DND-41 (cell line): Measurements from ENCODE around the gene ABLIM2.

Source experiments
- ATAC-seq: fragments of 200-7000 bp; cut with Tn5 transposase; 3 replicates; pipeline ENCODE4 v1.9.1; 2021; ENCODE audit warnings: low read depth; ENCODE audit not compliant: insufficient read depth
- DNase-seq: peaks from one replicate; pipeline ENCODE4 v3.0.0-alpha.2; 2020
- H2AFZ ChIP-seq: 2 replicates; pipeline ENCODE4 v1.6.0; 2012; ENCODE audit warnings: low read depth, low read length
- H3K27ac ChIP-seq: 2 replicates; pipeline ENCODE4 v1.5.1; 2012; ENCODE audit warnings: low read length, inconsistent platforms
- H3K27me3 ChIP-seq: fragments of 200-600 bp; sonication (generic); 2 replicates; pipeline ENCODE4 v1.6.0; 2012; ENCODE audit warnings: low read length, mild to moderate bottlenecking, inconsistent platforms; ENCODE audit not compliant: insufficient read depth, poor library complexity
- H3K36me3 ChIP-seq: 2 replicates; pipeline ENCODE4 v1.5.1; 2012; ENCODE audit warnings: low read length, inconsistent platforms; ENCODE audit not compliant: insufficient read depth
- H3K4me1 ChIP-seq: 2 replicates; pipeline ENCODE4 v1.5.1; 2012; ENCODE audit warnings: mild to moderate bottlenecking, low read length; ENCODE audit not compliant: insufficient read depth
- H3K4me2 ChIP-seq: 2 replicates; pipeline ENCODE4 v1.6.0; 2012; ENCODE audit warnings: mild to moderate bottlenecking, moderate library complexity, low read length, inconsistent platforms; ENCODE audit not compliant: insufficient read depth
- H3K4me3 ChIP-seq, 2 experiments: fragments of 200-600 bp in 1 of 2; shearing (Covaris generic) in 1 of 2; 2 replicates each; pipeline ENCODE4 v1.5.1; 2012 to 2016; ENCODE audit warnings: inconsistent platforms in 2 of 2, low read length in 2 of 2, mild to moderate bottlenecking in 2 of 2, low read depth in 1 of 2, moderate library complexity in 1 of 2
- H3K79me2 ChIP-seq: 2 replicates; pipeline ENCODE4 v1.6.0; 2012; ENCODE audit warnings: low read length, inconsistent platforms; ENCODE audit not compliant: insufficient read depth
- H3K9ac ChIP-seq: 2 replicates; pipeline ENCODE4 v1.6.0; 2012; ENCODE audit warnings: low read depth, mild to moderate bottlenecking, inconsistent platforms, low read length, moderate library complexity
- H3K9me3 ChIP-seq: 2 replicates; pipeline ENCODE4 v1.5.1; 2012; ENCODE audit warnings: low read length, moderate library complexity, mild to moderate bottlenecking, inconsistent platforms; ENCODE audit not compliant: insufficient read depth, severe bottlenecking
- H4K20me1 ChIP-seq: 2 replicates; pipeline ENCODE4 v1.6.0; 2012; ENCODE audit warnings: low read length; ENCODE audit not compliant: insufficient read depth
- CTCF ChIP-seq: IDR thresholded peaks from 2 replicates; pipeline ENCODE4 v1.5.1; 2012; ENCODE audit warnings: borderline replicate concordance, low read length, moderate library complexity, mild to moderate bottlenecking; ENCODE audit not compliant: poor library complexity, severe bottlenecking; ENCODE audit errors: extremely low read depth
- EZH2 ChIP-seq: IDR thresholded peaks from 3 replicates; pipeline ENCODE4 v1.6.1; 2012; ENCODE audit warnings: borderline replicate concordance, low read depth, mild to moderate bottlenecking, moderate library complexity, low read length, inconsistent platforms; ENCODE audit not compliant: severe bottlenecking

The ABLIM2 gene

GRCh38 chr4:8188085-8188484 lies 29.5 kb upstream of the ABLIM2 start:
- no peaks in the 10 kb centered on the region for H3K79me2 ChIP-seq
- ATAC-seq (no peak), DNase-seq (no peak)
- no peaks in the 10 kb centered on the region for H4K20me1 ChIP-seq
- no peaks in the 10 kb centered on the region for H3K4me1 ChIP-seq
- H3K4me2 ChIP-seq: no peak overlapping the region
- TF ChIP-seq EZH2 (no peak), CTCF (no peak)
- no peak overlapping the region for H3K4me3 ChIP-seq
- H3K9ac ChIP-seq: no peak overlapping the region
- no peak overlapping the region for H3K27ac ChIP-seq
- H3K9me3 ChIP-seq: no peaks in the 10 kb centered on the region
- H2AFZ ChIP-seq: no peak overlapping the region
- no peaks in the 10 kb centered on the region for H3K27me3 ChIP-seq
- no peaks in the 10 kb centered on the region for H3K36me3 ChIP-seq

GRCh38 chr4:8185930-8186329 lies 27.3 kb upstream of the ABLIM2 start:
- Histone ChIP-seq H3K9me3 (no peaks in the 10 kb centered on the region), H3K9ac (no peak overlapping the region), H3K36me3 (no peaks in the 10 kb centered on the region), H3K27ac (no peak overlapping the region), H3K79me2 (no peaks in the 10 kb centered on the region), H3K4me2 (no peak overlapping the region), H3K4me1 (no peaks in the 10 kb centered on the region), H3K27me3 (no peaks in the 10 kb centered on the region), H4K20me1 (peaks cover 3% of the 10 kb centered on the region; the same call in 1 of the 2 replicates), H2AFZ (no peak overlapping the region), H3K4me3 (no peak overlapping the region)
- no peak for DNase-seq
- TF ChIP-seq CTCF: no peak
- no peak for TF ChIP-seq EZH2
- no peak for ATAC-seq

- Histone ChIP-seq H3K36me3 (no peaks in the 10 kb centered on the region), H3K27me3 (no peaks in the 10 kb centered on the region), H3K9me3 (no peaks in the 10 kb centered on the region), H2AFZ (no peak overlapping the region), H3K79me2 (no peaks in the 10 kb centered on the region), H3K4me3 (no peak overlapping the region), H3K9ac (no peak overlapping the region), H3K4me2 (no peak overlapping the region), H4K20me1 (peaks cover 3% of the 10 kb centered on the region; the same call in 1 of the 2 replicates), H3K27ac (no peak overlapping the region), H3K4me1 (no peaks in the 10 kb centered on the region)
- DNase-seq (no peak), ATAC-seq (no peak)
- TF ChIP-seq EZH2: no peak
- no peak for TF ChIP-seq CTCF
These were observed 26.7 kb upstream of the ABLIM2 start for GRCh38 chr4:8185295-8185694.

GRCh38 chr4:8184061-8184460 lies 25.4 kb upstream of the ABLIM2 start:
- Histone ChIP-seq H3K4me2 (no peak overlapping the region), H3K9ac (no peak overlapping the region), H3K4me1 (no peaks in the 10 kb centered on the region), H4K20me1 (peaks cover 3% of the 10 kb centered on the region; the same call in 1 of the 2 replicates), H3K79me2 (no peaks in the 10 kb centered on the region), H3K27me3 (no peaks in the 10 kb centered on the region), H2AFZ (no peak overlapping the region), H3K4me3 (no peak overlapping the region), H3K9me3 (no peaks in the 10 kb centered on the region), H3K27ac (no peak overlapping the region), H3K36me3 (no peaks in the 10 kb centered on the region)
- DNase-seq (no peak), ATAC-seq (no peak)
- TF ChIP-seq EZH2 (no peak), CTCF (no peak)
